Raji (cell line): ENCODE measurements around the gene SEC61B.

ENCODE experiments used
- POLR2A ChIP-seq: IDR thresholded peaks from 2 replicates; pipeline ENCODE4 v1.6.1; 2011; ENCODE audit warnings: low read depth, low read length, control low read depth; ENCODE audit not compliant: insufficient read depth

SEC61B gene

GRCh38 chr9:99251157-99251556, 29.1 kb downstream of the SEC61B start:
- TF ChIP-seq POLR2A: no peak

- TF ChIP-seq POLR2A: no peak
Observed at GRCh38 chr9:99253134-99253533, 31.1 kb downstream of the SEC61B start.

GRCh38 chr9:99253772-99254431, 31.8 kb downstream of the SEC61B start:
- no peak for TF ChIP-seq POLR2A

GRCh38 chr9:99255651-99256050, 33.6 kb downstream of the SEC61B start:
- no peak for TF ChIP-seq POLR2A

- TF ChIP-seq POLR2A: no peak
Observed at GRCh38 chr9:99257723-99258389, 35.8 kb downstream of the SEC61B start.

GRCh38 chr9:99259231-99259918, 37.3 kb downstream of the SEC61B start:
- TF ChIP-seq POLR2A: no peak

DNA sequence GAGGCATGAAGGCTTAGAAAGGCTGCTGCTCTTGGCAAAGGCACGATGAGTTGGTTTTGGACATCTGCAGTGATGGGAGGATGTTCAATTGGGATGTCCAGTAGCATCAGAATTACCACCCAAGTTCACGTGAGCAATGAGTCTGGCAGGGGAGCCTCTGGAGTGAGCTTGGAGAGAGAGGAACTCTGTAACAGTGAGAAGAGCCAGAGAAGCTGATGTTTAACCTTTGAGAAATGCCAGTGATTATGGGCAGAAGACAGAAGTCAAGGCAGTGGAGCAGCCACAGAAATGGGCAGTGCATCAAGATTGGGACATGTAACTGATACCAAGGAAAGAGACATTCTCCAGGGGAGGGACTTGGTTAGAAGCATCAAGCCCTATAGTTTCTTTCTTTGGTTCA, 39.8 kb downstream of the SEC61B start:
- TF ChIP-seq POLR2A: no peak

DNA sequence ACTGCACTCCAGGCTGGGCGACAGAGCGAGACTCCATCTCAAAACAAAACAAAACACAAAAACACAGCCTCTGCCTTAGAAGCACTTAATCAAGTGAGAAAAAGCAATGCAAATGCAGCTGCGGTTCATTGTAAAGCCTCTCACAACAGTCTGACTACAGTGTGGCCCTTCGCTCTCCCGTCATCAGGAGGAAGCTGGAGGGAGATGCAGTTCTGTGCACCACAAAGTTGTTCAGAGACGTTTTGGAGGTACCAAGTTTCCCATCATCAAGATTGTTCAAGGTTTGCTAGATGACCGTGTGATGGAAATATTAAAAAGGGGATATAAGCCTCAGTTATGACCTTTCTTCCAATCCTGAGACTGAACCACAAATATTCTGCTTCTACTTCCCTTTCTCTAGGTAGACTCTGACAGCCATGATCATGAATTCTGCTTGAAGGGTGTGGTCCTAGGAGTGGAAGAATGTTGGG, 40.9 kb downstream of the SEC61B start:
- TF ChIP-seq POLR2A: no peak

GRCh38 chr9:99264070-99264680, 42.1 kb downstream of the SEC61B start:
- TF ChIP-seq POLR2A: no peak

DNA sequence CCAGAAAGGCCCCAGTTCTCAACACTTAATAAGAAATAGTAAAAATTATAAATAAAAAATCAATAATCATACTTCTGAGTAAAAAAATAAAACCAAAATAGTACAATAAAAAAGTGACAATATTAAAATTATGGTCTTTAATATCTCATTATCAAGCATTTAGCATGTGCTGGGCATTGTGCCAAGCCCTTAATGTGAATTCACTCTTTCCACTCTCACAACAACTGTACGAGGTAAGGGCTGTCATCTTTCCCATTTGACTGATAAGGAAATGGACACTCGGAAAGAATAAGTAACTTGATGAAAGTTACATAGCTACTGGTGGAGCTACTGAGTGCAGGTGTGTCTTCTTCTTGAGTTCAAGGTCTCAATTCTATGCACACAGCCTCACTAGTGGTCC, 43.6 kb downstream of the SEC61B start:
- no peak for TF ChIP-seq POLR2A

GRCh38 chr9:99266255-99267023, 44.4 kb downstream of the SEC61B start:
- no peak for TF ChIP-seq POLR2A

GRCh38 chr9:99269416-99269815, 47.3 kb downstream of the SEC61B start:
- TF ChIP-seq POLR2A: no peak

DNA sequence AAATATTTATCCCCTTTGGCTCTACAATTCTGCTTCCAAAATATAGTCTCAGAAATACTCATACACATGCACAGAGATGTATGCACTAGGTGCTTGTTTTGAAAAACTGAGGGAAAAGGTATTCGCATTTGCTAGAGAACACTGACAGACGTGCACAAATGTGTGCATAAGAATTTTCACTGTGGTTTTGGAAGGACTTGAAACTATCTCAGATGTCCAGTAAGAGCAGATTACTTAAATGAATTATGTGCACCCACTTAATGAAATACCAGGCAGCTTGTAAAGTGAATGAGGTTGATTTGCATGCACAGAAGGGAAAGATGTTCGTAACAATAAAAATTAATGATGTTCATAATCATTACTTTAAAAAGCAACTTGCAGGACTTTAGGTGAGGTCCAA, 48.4 kb downstream of the SEC61B start:
- no peak for TF ChIP-seq POLR2A

- no peak for TF ChIP-seq POLR2A
Observed at GRCh38 chr9:99272836-99273235, 50.8 kb downstream of the SEC61B start.

GRCh38 chr9:99274016-99274415, 51.9 kb downstream of the SEC61B start:
- no peak for TF ChIP-seq POLR2A
